Pons (tissue), 1 donor: Measurements from ENCODE around the gene CROCC.

ENCODE experiments used
- DNase-seq: peaks from one replicate; pipeline ENCODE4 v3.0.0-alpha.2; 2016; ENCODE audit warnings: low spot score

The CROCC gene

GRCh38 chr1:16969057-16969611 lies 47.4 kb downstream of the CROCC start:
- DNase-seq, result no peak

DNA sequence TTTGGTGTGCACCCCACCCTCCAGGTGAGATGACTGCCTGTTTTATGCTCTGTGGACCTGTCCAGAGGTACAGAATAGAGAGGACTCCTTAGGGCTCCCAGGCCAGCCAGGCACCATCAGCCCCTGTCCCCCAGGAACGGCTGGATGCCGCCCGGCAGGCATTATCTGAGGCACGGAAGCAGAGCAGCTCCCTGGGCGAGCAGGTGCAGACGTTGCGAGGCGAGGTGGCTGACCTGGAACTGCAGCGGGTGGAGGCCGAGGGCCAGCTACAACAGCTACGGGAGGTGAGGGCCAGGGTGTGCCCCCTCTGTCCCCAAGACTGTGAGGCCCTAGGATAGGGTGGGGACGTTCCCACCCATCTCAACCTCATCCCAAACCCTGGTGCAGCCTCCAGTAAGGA lies 47.9 kb downstream of the CROCC start:
- no peak for DNase-seq

DNA sequence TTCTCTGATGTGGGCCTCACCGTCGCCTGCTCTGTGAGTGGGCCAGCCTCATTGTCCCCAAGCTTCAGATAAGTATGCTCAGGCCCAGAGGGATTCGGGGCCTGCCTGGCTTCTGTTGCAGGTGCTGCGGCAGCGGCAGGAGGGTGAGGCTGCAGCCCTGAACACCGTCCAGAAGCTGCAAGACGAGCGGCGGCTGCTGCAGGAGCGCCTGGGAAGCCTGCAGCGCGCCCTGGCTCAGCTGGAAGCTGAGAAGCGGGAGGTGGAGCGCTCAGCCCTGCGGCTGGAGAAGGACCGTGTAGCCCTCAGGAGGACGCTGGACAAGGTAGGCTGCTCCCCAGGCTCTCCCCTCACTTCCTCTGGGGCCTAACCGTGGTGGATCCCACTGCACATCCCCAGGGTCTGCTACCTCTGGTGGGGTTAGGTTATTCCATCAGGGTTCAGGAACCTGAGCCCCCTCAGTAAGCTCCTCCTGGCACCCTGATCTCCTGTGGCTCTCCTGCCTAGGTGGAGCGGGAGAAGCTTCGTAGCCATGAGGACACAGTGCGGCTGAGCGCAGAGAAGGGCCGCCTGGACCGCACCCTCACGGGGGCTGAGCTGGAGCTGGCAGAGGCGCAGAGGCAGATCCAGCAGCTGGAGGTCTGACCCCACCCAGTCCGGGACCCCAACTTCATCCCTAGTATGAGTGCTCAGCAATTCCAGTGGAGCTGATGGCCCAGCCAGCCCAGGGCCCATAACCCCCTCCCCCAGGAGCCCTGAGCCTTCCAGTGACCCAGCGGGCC lies 48.6 kb downstream of the CROCC start:
- DNase-seq, result no peak

DNA sequence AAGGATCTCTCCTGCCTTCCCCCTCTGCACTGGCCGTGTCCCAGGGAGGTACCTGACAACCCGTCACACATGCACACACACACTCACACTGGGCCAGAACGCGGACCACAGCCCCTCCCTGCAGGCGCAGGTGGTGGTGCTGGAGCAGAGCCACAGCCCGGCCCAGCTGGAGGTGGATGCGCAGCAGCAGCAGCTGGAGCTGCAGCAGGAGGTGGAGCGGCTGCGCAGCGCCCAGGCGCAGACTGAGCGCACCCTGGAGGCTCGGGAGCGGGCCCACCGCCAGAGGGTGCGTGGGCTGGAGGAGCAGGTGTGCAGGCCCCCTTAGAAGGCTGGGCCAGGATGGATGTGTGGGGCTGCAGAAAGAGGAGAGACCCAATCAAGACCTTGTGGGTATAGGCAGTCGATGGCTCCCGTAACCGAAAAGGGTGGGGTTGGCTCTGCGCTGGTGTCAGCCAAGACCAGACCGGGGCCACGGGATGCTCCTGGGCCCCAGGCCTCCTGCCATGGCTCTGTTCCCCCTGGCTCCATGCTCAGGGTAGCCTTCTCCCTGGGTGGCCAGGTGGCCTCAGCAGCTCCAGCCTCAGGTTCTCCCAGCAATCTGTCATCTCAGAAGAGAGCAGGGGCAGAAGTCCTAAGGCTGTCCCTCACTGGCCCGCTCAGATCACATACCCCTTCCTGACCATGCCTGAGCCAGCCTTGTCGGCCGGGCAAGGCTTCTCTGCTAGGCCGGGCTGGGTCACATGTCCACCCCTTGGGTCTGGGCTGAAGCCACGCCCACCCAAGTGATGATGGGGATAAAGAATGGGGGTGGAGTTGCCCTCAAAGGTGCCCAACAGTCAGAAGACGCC lies 49.8 kb downstream of the CROCC start:
- no peak for DNase-seq

GRCh38 chr1:16972189-16972895 lies 50.6 kb downstream of the CROCC start:
- DNase-seq, result no peak

- no peak for DNase-seq
These were observed 51.5 kb downstream of the CROCC start for GRCh38 chr1:16973215-16973614.

GRCh38 chr1:16975211-16975610 lies 53.5 kb downstream of the CROCC start:
- DNase-seq, result no peak

GRCh38 chr1:16975838-16976237 lies 54.1 kb downstream of the CROCC start:
- DNase-seq, result no peak

GRCh38 chr1:16976966-16977365 lies 55.2 kb downstream of the CROCC start:
- no peak for DNase-seq

- DNase-seq, result no peak
These were observed 55.6 kb downstream of the CROCC start for GRCh38 chr1:16977377-16977776.

DNA sequence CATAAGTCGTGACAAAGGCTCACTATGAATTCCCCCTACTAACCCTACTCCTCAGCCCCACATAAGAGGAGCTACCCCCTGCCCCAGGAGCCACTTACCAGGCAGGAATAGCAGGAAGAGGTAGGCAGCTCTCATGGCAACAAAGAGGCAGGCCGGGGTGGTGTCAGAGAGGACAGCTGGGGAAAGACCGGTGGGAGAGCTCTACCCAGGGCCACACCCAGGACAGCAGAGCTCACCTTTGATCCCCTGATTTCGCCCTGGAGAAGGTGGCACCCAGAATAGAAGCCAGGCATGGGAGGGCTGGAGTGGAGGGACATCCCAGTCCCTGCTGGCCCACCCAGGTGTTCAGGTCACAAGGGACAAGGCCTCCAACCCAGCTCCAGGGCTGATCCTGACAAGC lies 56.4 kb downstream of the CROCC start:
- DNase-seq, result no peak

GRCh38 chr1:16978567-16979474 lies 57.1 kb downstream of the CROCC start:
- no peak for DNase-seq

- DNase-seq, result no peak
These were observed 58.0 kb downstream of the CROCC start for GRCh38 chr1:16979475-16980327.

GRCh38 chr1:16980473-16981268 lies 58.9 kb downstream of the CROCC start, which contains the start of gene MFAP2:
Gene MFAP2 (minus strand): TSS chr1:16980620. CDS start chr1:16978273, 2,347 bp downstream.
- no peak for DNase-seq

GRCh38 chr1:16981269-16981849 lies 59.6 kb downstream of the CROCC start:
- DNase-seq, result no peak

GRCh38 chr1:16982902-16983301 lies 61.2 kb downstream of the CROCC start:
- no peak for DNase-seq

DNA sequence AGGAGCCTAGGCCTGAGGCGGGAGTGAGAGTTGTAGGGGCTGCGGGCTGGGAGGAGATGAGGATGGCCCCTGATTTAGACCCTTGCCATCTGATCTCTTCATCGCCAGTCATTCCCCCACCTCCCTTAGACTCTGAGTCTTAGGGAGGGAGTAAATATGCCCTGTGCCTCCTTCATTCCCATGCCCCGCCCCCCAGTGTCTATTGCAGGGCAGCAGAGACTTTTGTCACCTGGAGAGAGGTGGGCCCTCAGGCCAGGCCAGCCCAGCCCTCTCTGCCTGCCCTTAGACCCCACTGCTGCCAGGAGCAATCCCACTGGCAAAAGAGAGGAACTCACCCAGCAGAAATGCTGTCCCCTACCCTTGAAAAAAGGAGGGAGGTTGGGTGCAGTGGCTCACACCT lies 61.9 kb downstream of the CROCC start:
- no peak for DNase-seq

DNA sequence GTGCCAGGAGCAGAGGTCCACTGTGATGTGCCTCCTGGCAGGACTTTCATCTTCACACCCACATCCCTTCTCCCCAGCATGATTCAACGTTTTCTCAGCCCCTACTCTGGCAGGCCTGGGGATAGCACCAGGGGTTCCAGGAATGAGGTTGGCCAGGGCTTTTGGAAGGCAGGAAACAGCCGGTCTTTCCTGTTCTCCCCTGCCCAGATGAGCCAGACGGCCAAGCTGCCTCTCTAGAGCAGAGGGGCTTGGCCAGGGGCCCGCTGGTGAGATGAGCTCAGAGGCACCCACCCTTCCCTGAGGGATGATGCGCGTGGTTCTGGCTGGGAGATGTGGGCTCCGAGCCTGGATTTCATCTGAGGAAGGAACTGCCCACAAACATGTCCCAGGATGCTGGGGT lies 63.0 kb downstream of the CROCC start:
- DNase-seq, result no peak

DNA sequence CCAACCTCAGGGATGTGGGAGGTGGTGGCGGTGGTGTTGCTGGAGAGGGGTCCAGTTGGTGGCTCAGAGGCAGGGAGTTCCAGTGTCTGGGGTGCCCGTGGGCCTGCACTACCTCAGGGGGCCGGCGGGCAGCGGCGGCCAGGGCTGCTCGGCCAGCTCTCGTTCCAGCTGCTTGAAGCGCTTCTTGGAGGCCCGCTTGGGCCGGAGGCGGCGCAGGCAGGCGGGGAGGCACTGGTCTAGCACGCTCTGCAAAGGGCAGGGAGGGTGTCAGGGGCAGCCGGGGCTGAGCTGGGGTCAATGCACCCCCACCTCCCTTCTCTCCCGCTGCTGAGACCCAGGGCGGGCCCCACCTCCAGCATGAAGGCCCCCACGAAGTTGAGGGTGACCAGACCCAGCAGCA lies 64.4 kb downstream of the CROCC start:
- no peak for DNase-seq
